ENCODE data around the gene FGFRL1.

Gene FGFRL1

DNA sequence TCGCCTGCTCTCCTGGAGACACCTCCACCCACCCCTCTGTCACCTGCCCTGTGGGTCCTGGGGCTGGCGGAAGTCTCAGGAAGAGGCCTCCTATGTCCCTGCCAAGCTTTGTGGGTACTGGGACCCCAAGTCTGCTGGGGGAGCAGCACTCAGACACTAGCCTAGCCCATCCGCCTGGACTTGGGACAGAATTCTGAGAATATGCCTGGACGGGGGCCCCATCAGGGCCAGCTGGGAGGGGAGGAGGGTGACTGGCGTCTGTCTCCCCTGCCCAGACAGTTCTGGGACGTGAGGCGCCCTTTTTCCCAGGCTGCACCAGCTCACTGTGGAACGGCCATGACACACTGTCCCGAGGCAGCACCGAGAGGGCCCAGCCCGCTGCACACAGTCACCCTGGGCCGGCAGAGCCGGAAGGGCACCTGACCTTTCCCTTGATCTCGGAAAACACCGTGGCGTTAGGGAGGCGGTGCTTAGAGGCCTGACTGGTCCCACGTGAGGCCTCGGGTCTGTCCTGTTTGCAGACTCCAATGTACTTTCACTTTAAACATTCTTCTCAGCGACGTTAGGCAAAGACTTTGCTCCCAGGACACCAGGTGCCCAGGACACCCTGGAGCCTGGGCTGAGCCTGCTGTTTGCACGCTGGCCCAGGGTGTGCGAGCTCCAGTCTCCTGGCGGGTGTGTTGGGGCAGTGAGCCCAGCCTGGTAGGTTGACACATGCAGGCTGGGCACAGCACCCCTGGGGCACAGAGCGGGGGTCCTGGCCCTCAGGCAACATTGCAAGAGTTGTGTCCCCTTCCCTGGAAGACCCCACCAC is 18.9 kb upstream of the FGFRL1 start:
- TF ChIP-seq, protein P1, sequence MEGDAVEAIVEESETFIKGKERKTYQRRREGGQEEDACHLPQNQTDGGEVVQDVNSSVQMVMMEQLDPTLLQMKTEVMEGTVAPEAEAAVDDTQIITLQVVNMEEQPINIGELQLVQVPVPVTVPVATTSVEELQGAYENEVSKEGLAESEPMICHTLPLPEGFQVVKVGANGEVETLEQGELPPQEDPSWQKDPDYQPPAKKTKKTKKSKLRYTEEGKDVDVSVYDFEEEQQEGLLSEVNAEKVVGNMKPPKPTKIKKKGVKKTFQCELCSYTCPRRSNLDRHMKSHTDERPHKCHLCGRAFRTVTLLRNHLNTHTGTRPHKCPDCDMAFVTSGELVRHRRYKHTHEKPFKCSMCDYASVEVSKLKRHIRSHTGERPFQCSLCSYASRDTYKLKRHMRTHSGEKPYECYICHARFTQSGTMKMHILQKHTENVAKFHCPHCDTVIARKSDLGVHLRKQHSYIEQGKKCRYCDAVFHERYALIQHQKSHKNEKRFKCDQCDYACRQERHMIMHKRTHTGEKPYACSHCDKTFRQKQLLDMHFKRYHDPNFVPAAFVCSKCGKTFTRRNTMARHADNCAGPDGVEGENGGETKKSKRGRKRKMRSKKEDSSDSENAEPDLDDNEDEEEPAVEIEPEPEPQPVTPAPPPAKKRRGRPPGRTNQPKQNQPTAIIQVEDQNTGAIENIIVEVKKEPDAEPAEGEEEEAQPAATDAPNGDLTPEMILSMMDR (IDR thresholded peaks at IDR 0.05; ENCODE audit: low read depth, low read length) = no peak
- Histone ChIP-seq H3K27me3 (ENCODE audit: insufficient read depth, low read depth, severe bottlenecking) (no peaks in the 10 kb centered on the region), H3K9me3 (ENCODE audit: severe bottlenecking) (no peaks in the 10 kb centered on the region), H3K36me3 (peaks cover 14% of the 10 kb centered on the region), H3K4me3 (ENCODE audit: low read depth, low read length) (no peak overlapping the region), H3K27ac (peak overlapping the region; percentile 77)
- DNase-seq = no peak

DNA sequence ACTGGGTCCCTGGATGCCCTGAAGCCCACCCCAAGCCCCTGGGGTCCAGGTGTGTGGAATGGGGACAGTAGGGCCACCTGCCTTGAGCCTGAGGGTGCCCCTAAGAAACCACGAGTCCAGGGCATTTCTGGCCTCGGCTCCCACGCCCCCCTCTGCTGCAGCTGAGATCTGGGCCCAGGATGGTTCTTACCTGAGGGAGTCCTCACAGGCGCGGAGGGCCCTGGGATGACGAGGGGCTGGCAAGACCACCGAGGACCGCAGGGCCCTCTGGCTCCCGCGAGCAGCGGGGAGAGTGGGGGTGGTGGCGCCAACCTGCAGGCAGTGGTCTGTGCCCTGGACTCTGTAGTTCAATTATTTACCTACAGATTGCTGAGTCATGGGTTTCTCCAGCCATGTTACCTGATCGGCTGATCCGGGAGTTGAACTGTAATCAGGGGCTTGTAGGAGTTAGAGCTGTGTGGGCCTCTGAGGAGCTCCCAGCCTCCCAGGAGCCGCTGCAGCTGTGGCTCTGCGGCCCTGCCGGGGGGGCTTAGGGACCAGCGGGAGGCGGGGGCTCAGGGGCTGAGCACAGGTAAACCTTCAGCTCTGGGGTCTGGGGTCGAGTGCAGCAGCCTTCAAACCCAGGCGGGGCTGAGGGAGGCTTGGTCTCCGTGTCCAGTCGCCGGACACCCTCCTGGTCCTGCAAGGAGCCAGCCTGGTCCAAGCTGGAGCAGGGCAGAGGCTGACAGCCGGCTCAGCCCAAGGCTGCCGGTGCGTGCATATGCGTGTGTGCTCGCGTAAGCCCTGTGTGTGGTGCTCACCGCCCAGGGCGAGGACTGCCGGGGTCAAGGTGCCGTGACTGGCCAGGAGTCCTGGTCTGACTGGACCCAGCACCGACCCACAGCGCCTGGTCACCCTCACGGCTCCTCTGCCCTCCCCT is 18.1 kb upstream of the FGFRL1 start, which contains the start of gene SLC26A1:
TSS of gene SLC26A1 (minus strand) at position 294 of the 919 bp plus-strand sequence. CDS start 1,701 bp downstream, outside the sequence.
- peak; percentile 65 for DNase-seq
- no peaks in the 10 kb centered on the region for H3K27me3 ChIP-seq (ENCODE audit: insufficient read depth, low read depth, severe bottlenecking)
- H3K9me3 ChIP-seq (ENCODE audit: severe bottlenecking) = no peaks in the 10 kb centered on the region
- TF ChIP-seq, protein P1 (IDR thresholded peaks at IDR 0.05; ENCODE audit: low read depth, low read length) = peak; percentile 13; the same call in 1 of the 2 replicates
- H3K27ac ChIP-seq = peak within 1 kb of the TSS; percentile 77
- peaks cover 14% of the 10 kb centered on the region for H3K36me3 ChIP-seq
- H3K4me3 ChIP-seq (ENCODE audit: low read depth, low read length) = no peak within 1 kb of the TSS

DNA sequence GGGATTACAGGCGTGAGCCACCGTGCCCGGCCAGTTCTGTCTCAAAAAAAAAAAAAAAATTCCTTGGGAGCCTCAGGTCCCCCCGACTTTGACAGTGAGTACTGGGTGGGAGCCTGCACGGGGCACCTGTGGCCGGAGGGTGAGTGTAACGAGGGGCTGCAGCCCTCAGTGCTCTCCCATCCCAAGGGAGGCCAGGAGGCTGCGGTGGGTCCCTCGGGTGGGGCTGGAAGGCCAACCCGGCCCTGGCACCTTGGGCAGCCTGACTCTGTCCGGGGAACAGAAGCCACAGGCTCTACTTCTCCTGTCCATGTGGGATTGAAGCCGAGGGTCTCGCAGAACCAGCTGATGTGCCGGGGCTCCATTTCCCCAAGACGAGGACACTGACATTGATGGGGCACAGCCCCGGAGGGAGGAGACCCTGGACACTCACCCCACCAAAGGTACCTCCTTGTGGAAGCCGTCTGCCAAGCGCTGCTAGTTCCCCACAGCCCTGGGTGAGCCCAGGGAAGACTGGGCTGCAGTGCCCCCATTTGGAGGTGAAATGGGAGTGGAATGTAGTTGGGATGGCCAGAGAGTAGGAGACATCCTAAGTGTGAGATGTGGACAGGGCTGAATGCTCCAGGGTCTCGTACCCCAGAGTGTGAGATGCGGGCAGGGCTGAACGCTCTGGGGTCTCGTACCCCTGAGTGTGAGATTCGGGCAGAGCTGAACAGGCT is 16.0 kb upstream of the FGFRL1 start:
- Histone ChIP-seq H3K36me3 (peaks cover 4% of the 10 kb centered on the region), H3K27me3 (ENCODE audit: insufficient read depth, low read depth, severe bottlenecking) (no peaks in the 10 kb centered on the region), H3K27ac (no peak overlapping the region), H3K9me3 (ENCODE audit: severe bottlenecking) (no peaks in the 10 kb centered on the region), H3K4me3 (ENCODE audit: low read depth, low read length) (no peak overlapping the region)
- DNase-seq = no peak
- TF ChIP-seq, protein P1 (IDR thresholded peaks at IDR 0.05; ENCODE audit: low read depth, low read length) = no peak

GRCh38 chr4:996030-996996 is 15.1 kb upstream of the FGFRL1 start:
- no peaks in the 10 kb centered on the region for H3K36me3 ChIP-seq
- no peaks in the 10 kb centered on the region for H3K27me3 ChIP-seq (ENCODE audit: insufficient read depth, low read depth, severe bottlenecking)
- TF ChIP-seq, protein P1 (IDR thresholded peaks at IDR 0.05; ENCODE audit: low read depth, low read length) = no peak
- no peak for DNase-seq
- no peaks in the 10 kb centered on the region for H3K9me3 ChIP-seq (ENCODE audit: severe bottlenecking)
- no peak overlapping the region for H3K4me3 ChIP-seq (ENCODE audit: low read depth, low read length)
- no peak overlapping the region for H3K27ac ChIP-seq

DNA sequence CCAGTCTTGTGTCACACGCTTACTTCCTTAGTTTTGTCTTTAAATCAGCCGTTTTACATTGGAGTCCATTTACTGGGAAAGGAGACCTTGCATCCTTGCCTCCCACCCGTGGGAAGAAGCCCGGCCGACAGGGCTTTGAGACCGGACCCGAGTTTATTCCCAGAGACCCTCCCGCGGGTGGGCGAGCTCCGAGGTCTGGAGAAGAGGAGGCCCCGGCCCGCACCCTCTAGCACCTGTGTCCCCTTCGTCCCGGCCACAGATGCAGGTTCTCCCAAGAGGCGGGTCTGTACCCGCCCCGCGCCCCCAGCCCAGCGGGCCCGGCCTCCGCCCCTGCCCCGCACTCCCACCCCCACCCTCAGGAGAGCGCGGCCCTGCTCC is 14.4 kb upstream of the FGFRL1 start:
- Histone ChIP-seq H3K9me3 (ENCODE audit: severe bottlenecking) (no peaks in the 10 kb centered on the region), H3K4me3 (ENCODE audit: low read depth, low read length) (peak overlapping the region; percentile 1; the same call in 1 of the 2 replicates), H3K27ac (no peak overlapping the region), H3K36me3 (no peaks in the 10 kb centered on the region), H3K27me3 (ENCODE audit: insufficient read depth, low read depth, severe bottlenecking) (no peaks in the 10 kb centered on the region)
- no peak for DNase-seq
- TF ChIP-seq, protein P1 (IDR thresholded peaks at IDR 0.05; ENCODE audit: low read depth, low read length) = no peak
